H1 (cell line): ENCODE measurements around the gene LRP1. TPM values are rescaled to one million over a fixed set of nuclear protein-coding genes. Genes with fewer than 3 reads are reported as not detected.

Source experiments
- CTCF ChIA-PET: fragments of 300-600 bp; sonication (Branson Sonifier 250); formaldehyde crosslinking; loops from one replicate; lab custom pipeline; 2021; ENCODE audit not compliant: partially characterized antibody; lab: Charles Lee
- POLR2A ChIA-PET: fragments of 300-600 bp; sonication (Branson Sonifier 250); formaldehyde crosslinking; loops from one replicate; lab custom pipeline; 2021; ENCODE audit warnings: inconsistent platforms; ENCODE audit not compliant: partially characterized antibody; lab: Charles Lee
- DNase-seq, 2 experiments: peaks; one replicate each; pipeline versions ENCODE4 v3.0.0 to v3.0.0-alpha.2; 2010 to 2022; ENCODE audit warnings: low spot score in 2 of 2, low read depth in 1 of 2, mixed read lengths in 1 of 2
- FAIRE-seq: peaks from 2 replicates; lab custom pipeline; 2011; peaks lifted over from hg19 to GRCh38; lab: Jason Lieb, UNC
- H2AFZ ChIP-seq: 2 replicates; pipeline ENCODE4 v1.8.1; 2012; ENCODE audit warnings: low read length, inconsistent platforms
- H2AK5ac ChIP-seq: 2 replicates; pipeline ENCODE4 v1.6.1; 2013; ENCODE audit warnings: low read depth, low read length
- H2BK120ac ChIP-seq: replicated peaks from 2 replicates; pipeline ENCODE3; 2013; ENCODE audit warnings: low read depth, low read length, inconsistent platforms
- H2BK12ac ChIP-seq: 2 replicates; pipeline ENCODE4 v1.6.1; 2013; ENCODE audit warnings: low read depth, low read length
- H2BK15ac ChIP-seq: 2 replicates; pipeline ENCODE4 v1.6.1; 2013; ENCODE audit warnings: low read length
- H2BK20ac ChIP-seq: 2 replicates; pipeline ENCODE4 v1.6.1; 2013; ENCODE audit warnings: low read length
- H2BK5ac ChIP-seq: 2 replicates; pipeline ENCODE4 v1.6.1; 2013; ENCODE audit warnings: low read depth, low read length
- H3K14ac ChIP-seq: 2 replicates; pipeline ENCODE4 v1.6.1; 2013; ENCODE audit warnings: inconsistent platforms; ENCODE audit not compliant: insufficient read length
- H3K18ac ChIP-seq: 2 replicates; pipeline ENCODE4 v1.6.1; 2013; ENCODE audit warnings: low read length; ENCODE audit errors: extremely low read depth
- H3K23ac ChIP-seq: 2 replicates; pipeline ENCODE4 v1.6.1; 2013; ENCODE audit warnings: inconsistent platforms; ENCODE audit not compliant: insufficient read length
- H3K23me2 ChIP-seq: 2 replicates; pipeline ENCODE4 v1.6.1; 2013; ENCODE audit warnings: low read depth, low read length
- H3K27ac ChIP-seq: 2 replicates; pipeline ENCODE4 v1.6.1; 2011; ENCODE audit warnings: low read depth, low read length, inconsistent platforms
- H3K27me3 ChIP-seq, 4 experiments: replicated peaks in 1 of 4; 1 replicate in 1 of 4; 2 replicates in 3 of 4; pipeline versions ENCODE4 v1.6.1 to v1.8.1; 2011 to 2013; ENCODE audit warnings: low read length in 3 of 4, mild to moderate bottlenecking in 3 of 4, inconsistent platforms in 2 of 4, mixed read lengths in 2 of 4, moderate library complexity in 1 of 4; ENCODE audit not compliant: control insufficient read depth in 3 of 4, insufficient read depth in 3 of 4; ENCODE audit errors: extremely low read depth in 1 of 4
- H3K36me3 ChIP-seq, 4 experiments: 2 replicates each; pipeline versions ENCODE4 v1.6.1 to v1.8.1; 2011 to 2013; ENCODE audit warnings: mild to moderate bottlenecking in 4 of 4, low read length in 3 of 4, moderate library complexity in 2 of 4, control low read depth in 1 of 4, inconsistent platforms in 1 of 4; ENCODE audit not compliant: insufficient read depth in 4 of 4, control insufficient read depth in 2 of 4
- H3K4ac ChIP-seq: replicated peaks from 2 replicates; pipeline ENCODE3; 2013; ENCODE audit warnings: low read length, low read depth, mixed read lengths, inconsistent platforms; ENCODE audit not compliant: insufficient read length
- H3K4me1 ChIP-seq, 4 experiments: replicated peaks in 1 of 4; 1 replicate in 1 of 4; 2 replicates in 3 of 4; pipeline versions ENCODE4 v1.6.1 to v1.8.1; 2011 to 2013; ENCODE audit warnings: low read length in 3 of 4, inconsistent platforms in 2 of 4, mixed read lengths in 1 of 4; ENCODE audit not compliant: insufficient read depth in 4 of 4, control insufficient read depth in 3 of 4
- H3K4me2 ChIP-seq, 2 experiments: 2 replicates each; pipeline versions ENCODE4 v1.6.1 to v1.8.1; 2011 to 2013; ENCODE audit warnings: low read depth in 2 of 2, low read length in 2 of 2, control low read depth in 1 of 2, inconsistent platforms in 1 of 2, mild to moderate bottlenecking in 1 of 2; ENCODE audit not compliant: insufficient read depth in 1 of 2
- H3K4me3 ChIP-seq, 4 experiments: fragments of 200-600, 300-600 bp in 1 of 4; sonication (generic), shearing (Covaris generic), sonication (Bioruptor Twin) in 1 of 4; 2 replicates each; pipeline versions ENCODE4 v1.5.1 to v1.8.1; 2011 to 2016; ENCODE audit warnings: low read length in 4 of 4, low read depth in 3 of 4, control low read depth in 2 of 4, inconsistent platforms in 2 of 4, mild to moderate bottlenecking in 2 of 4, mixed read lengths in 1 of 4, moderate library complexity in 1 of 4; ENCODE audit not compliant: insufficient read depth in 2 of 4; ENCODE audit errors: extremely low read depth in 1 of 4
- H3K56ac ChIP-seq: replicated peaks from 2 replicates; pipeline ENCODE3; 2013; ENCODE audit warnings: low read depth, mild to moderate bottlenecking, mixed read lengths, low read length, inconsistent platforms; ENCODE audit not compliant: insufficient read length
- H3K79me1 ChIP-seq: 2 replicates; pipeline ENCODE4 v1.6.1; 2013; ENCODE audit warnings: low read depth, low read length, control low read depth
- H3K79me2 ChIP-seq, 2 experiments: 2 replicates each; pipeline versions ENCODE4 v1.6.1 to v1.8.1; 2012 to 2013; ENCODE audit warnings: low read length in 2 of 2, mild to moderate bottlenecking in 2 of 2, inconsistent platforms in 1 of 2; ENCODE audit not compliant: insufficient read depth in 2 of 2, control insufficient read depth in 1 of 2
- H3K9ac ChIP-seq, 4 experiments: replicated peaks in 1 of 4; 1 replicate in 1 of 4; 2 replicates in 3 of 4; pipeline versions ENCODE4 v1.6.1 to v1.8.1; 2011 to 2013; ENCODE audit warnings: low read depth in 3 of 4, low read length in 3 of 4, control low read depth in 2 of 4, mild to moderate bottlenecking in 2 of 4, moderate library complexity in 2 of 4, inconsistent platforms in 1 of 4; ENCODE audit errors: extremely low read depth in 1 of 4
- H3K9me3 ChIP-seq, 2 experiments: 2 replicates each; pipeline versions ENCODE4 v1.6.1 to v1.8.1; 2012 to 2013; ENCODE audit warnings: mild to moderate bottlenecking in 2 of 2, moderate library complexity in 2 of 2, control low read depth in 1 of 2, inconsistent platforms in 1 of 2, low read depth in 1 of 2, low read length in 1 of 2, mixed read lengths in 1 of 2; ENCODE audit not compliant: insufficient read depth in 2 of 2
- H4K20me1 ChIP-seq, 2 experiments: replicated peaks in 1 of 2; 2 replicates each; pipeline versions ENCODE3 to v1.8.1; 2011 to 2013; ENCODE audit warnings: inconsistent platforms in 2 of 2, low read length in 2 of 2, mild to moderate bottlenecking in 1 of 2; ENCODE audit not compliant: insufficient read depth in 2 of 2, control insufficient read depth in 1 of 2
- H4K5ac ChIP-seq: 2 replicates; pipeline ENCODE4 v1.6.1; 2013; ENCODE audit warnings: low read length, low read depth, mixed read lengths, inconsistent platforms; ENCODE audit not compliant: insufficient read length
- H4K8ac ChIP-seq: 2 replicates; pipeline ENCODE4 v1.8.0; 2013; ENCODE audit warnings: mild to moderate bottlenecking, moderate library complexity, low read length, inconsistent platforms; ENCODE audit not compliant: insufficient read depth; ENCODE audit errors: extremely low read depth
- H4K91ac ChIP-seq: replicated peaks from 2 replicates; pipeline ENCODE3; 2013; ENCODE audit warnings: low read length, mixed read lengths, inconsistent platforms; ENCODE audit not compliant: insufficient read length
- CEBPB ChIP-seq: IDR thresholded peaks from 2 replicates; pipeline ENCODE4 v1.6.1; 2012; ENCODE audit warnings: low read depth, low read length
- CTBP2 ChIP-seq: IDR thresholded peaks from 2 replicates; pipeline ENCODE4 v1.7.0; 2011; ENCODE audit warnings: borderline replicate concordance, mild to moderate bottlenecking, moderate library complexity, mixed read lengths, low read length; ENCODE audit not compliant: insufficient read depth, insufficient read length
- JUND ChIP-seq: IDR thresholded peaks from 2 replicates; pipeline ENCODE4 v1.6.1; 2011; ENCODE audit warnings: mild to moderate bottlenecking, improper control_type of control experiment, low read length
- POU5F1 ChIP-seq: IDR thresholded peaks from 2 replicates; pipeline ENCODE4 v1.6.1; 2011; ENCODE audit warnings: low read depth, mild to moderate bottlenecking, low read length, moderate library complexity
- YY1 ChIP-seq: IDR thresholded peaks from 2 replicates; pipeline ENCODE4 v1.6.1; 2011; ENCODE audit warnings: low read depth, mild to moderate bottlenecking, low read length
- WGBS, 2 experiments: shearing (Covaris generic) in 1 of 2; methylation state at CpG; one replicate each; pipeline versions ENCODE4 v1.1.6 to v1.1.7; 2013 to 2015; ENCODE audit warnings: low lambda C conversion rate in 2 of 2, mixed read lengths in 2 of 2, inconsistent platforms in 1 of 2, low coverage in 1 of 2, missing lambda C conversion rate in 1 of 2; ENCODE audit not compliant: insufficient replicate concordance in 2 of 2, insufficient coverage in 1 of 2, insufficient read length in 1 of 2; ENCODE audit errors: extremely low coverage in 1 of 2, missing lambda C conversion rate in 1 of 2; 5-methylcytosine and 5-hydroxymethylcytosine counted together
- polyA plus RNA-seq, 7 experiments: library from polyadenylated mRNA; depleted of rRNA in 3 of 7; stranded (reverse) in 5 of 7; unstranded in 2 of 7; fragments of >200 nt in 5 of 7; fragments of 200-250 nt in 2 of 7; gene quantifications; 1 replicate in 5 of 7; 2 replicates in 1 of 7; 4 replicates in 1 of 7; pipeline versions ENCODE4 v1.2.1 to v1.2.3, GENCODE V29; 2011 to 2013; ENCODE audit warnings: missing spikeins in 2 of 7, mixed read lengths in 2 of 7
- total RNA-seq: library from RNA; stranded (reverse); fragmentation: NEBNext Ultra II Directional; extraction: Animal tissue kit (Norgen Biotek cat#: 25700); gene quantifications from 2 replicates; pipeline ENCODE4 v1.2.1, GENCODE V29; 2021
- TF ChIP-seq, protein P1 (sequence below), 3 experiments: IDR thresholded peaks; 1 replicate in 2 of 3; 2 replicates in 1 of 3; pipeline versions ENCODE4 v1.5.1 to v1.6.1; 2011; ENCODE audit warnings: low read length in 3 of 3, mild to moderate bottlenecking in 3 of 3, inconsistent platforms in 2 of 3, low read depth in 1 of 3, moderate library complexity in 1 of 3; ENCODE audit not compliant: insufficient read depth in 1 of 3; ENCODE audit errors: control extremely low read depth in 1 of 3

LRP1 gene
- total and polyA plus RNA-seq, 2 of the 8 experiments (the other 6 are each of a cell fraction or from before 2014, with no cell fraction given), result 35.3 to 92.5 TPM

DNA sequence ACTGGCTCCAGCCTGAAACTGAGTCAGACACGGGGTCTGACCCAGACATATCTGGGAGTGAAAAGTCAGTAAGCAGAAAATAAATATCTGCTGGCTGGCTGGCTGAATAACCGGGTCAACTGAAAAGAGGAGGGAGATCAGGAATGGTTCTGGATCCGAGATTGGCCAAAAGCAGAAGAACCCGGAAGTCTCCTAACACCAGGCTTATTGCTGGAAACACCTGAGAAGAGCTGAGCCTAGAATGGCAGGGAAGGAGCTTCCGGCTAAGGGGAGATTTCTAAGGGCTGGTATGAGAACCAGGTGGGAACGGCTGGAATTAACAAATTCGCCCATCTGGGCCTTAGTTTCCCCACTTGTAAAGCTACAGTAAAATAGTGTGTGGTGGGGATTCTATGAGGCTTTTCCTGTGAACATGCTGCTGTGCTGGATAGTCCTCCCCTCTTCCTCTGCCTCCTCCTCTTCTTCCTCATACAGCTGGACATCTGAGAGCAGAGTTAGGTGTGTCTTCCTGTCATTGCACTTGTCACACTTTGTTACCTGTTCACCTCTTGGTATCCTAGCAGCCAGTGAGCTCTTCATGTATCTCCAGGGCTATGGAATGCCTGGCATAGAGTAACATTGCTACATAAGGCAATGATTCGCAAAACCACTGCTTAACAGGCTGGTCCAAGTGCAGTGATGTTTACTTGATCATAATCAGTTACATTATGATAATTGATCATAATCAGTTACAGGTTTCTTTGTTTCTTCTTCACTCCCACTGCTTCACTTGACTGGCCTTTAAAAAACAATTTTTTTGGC, 99.2 kb downstream of the LRP1 start:
- Histone ChIP-seq H3K4me2 (peak overlapping the region; percentile 94 to 96), H4K20me1 (peaks cover 5 to 17% of the 10 kb centered on the region in 2 experiments), H2BK12ac (peak overlapping the region; percentile 3; the same call in 1 of the 2 replicates), H4K91ac (peak overlapping the region; percentile 48), H2BK20ac (no peak overlapping the region), H3K9ac (no peak overlapping the region), H4K5ac (no peak overlapping the region), H3K4ac (no peak overlapping the region), H3K27me3 (peaks cover 29 to 55% (median 49%) of the 10 kb centered on the region in 4 experiments), H3K36me3 (peaks cover 12 to 21% (median 15%) of the 10 kb centered on the region in 4 experiments), H3K14ac (no peak overlapping the region), H3K9me3 (no peaks in the 10 kb centered on the region), H3K79me1 (peaks cover 11% of the 10 kb centered on the region), H3K79me2 (peaks cover 6 to 15% of the 10 kb centered on the region in 2 experiments; a peak in 3 of 4 replicates), H2BK15ac (peak overlapping the region; percentile 61), H2AFZ (no peak overlapping the region), H4K8ac (no peak overlapping the region), H3K27ac (no peak overlapping the region), H2BK120ac (no peak overlapping the region), H2BK5ac (no peak overlapping the region; the same call in 1 of the 2 replicates), H3K4me1 (peaks cover 4 to 47% (median 25%) of the 10 kb centered on the region in 4 experiments), H3K23me2 (peaks cover 14% of the 10 kb centered on the region), H2AK5ac (no peak overlapping the region), H3K18ac (peak overlapping the region; percentile 22; the same call in 1 of the 2 replicates), H3K4me3 (peak overlapping the region; percentile 21 to 64 (median 46); a peak in 7 of 8 replicates), H3K23ac (no peak overlapping the region), H3K56ac (no peak overlapping the region)
- CTCF ChIA-PET, result interaction anchor here (0.5 to 27.9 kb wide), 14 partner anchors 12 to 383 kb away, joined by 3 to 726 read pairs (median 4); partner anchors contain the start of genes ARHGEF25, NXPH4 and STAC3
- TF ChIP-seq JUND (no peak), POU5F1 (no peak), CEBPB (no peak), CTBP2 (no peak), YY1 (no peak)
- TF ChIP-seq, protein P1, sequence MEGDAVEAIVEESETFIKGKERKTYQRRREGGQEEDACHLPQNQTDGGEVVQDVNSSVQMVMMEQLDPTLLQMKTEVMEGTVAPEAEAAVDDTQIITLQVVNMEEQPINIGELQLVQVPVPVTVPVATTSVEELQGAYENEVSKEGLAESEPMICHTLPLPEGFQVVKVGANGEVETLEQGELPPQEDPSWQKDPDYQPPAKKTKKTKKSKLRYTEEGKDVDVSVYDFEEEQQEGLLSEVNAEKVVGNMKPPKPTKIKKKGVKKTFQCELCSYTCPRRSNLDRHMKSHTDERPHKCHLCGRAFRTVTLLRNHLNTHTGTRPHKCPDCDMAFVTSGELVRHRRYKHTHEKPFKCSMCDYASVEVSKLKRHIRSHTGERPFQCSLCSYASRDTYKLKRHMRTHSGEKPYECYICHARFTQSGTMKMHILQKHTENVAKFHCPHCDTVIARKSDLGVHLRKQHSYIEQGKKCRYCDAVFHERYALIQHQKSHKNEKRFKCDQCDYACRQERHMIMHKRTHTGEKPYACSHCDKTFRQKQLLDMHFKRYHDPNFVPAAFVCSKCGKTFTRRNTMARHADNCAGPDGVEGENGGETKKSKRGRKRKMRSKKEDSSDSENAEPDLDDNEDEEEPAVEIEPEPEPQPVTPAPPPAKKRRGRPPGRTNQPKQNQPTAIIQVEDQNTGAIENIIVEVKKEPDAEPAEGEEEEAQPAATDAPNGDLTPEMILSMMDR (IDR thresholded peaks at IDR 0.05; ENCODE audit: control extremely low read depth in 1 of 3, insufficient read depth in 1 of 3, low read depth in 1 of 3, low read length in 3 of 3), result no peak
- FAIRE-seq (no peak), DNase-seq (no peak)
- WGBS, 2 experiments, result 46% methylated on average over 7 of the region's 8 CpGs; no CpG with 5 or more reads in 1 of the 2 experiments
- POLR2A ChIA-PET, result interaction anchor here (0.5 to 22.1 kb wide), 11 partner anchors 11 to 588 kb away, joined by 3 to 852 read pairs (median 4); partner anchors contain the start of genes LRP1, NXPH4, SHMT2 and STAC3
